Heart left ventricle (tissue), 13 donors: Measurements from ENCODE around the gene TAOK1.

ENCODE experiments used
- CTCF ChIP-seq, 12 donors: fragments of 200-600 bp; sonication (generic) in 4 of 12; IDR thresholded peaks; one replicate each; pipeline versions ENCODE4 v1.5.0 to v1.8.0; 2018 to 2022; ENCODE audit warnings: antibody characterized with exemption in 12 of 12, mild to moderate bottlenecking in 5 of 12
- POLR2A ChIP-seq, 2 donors: fragments of 450-650 bp; IDR thresholded peaks; one replicate each; pipeline ENCODE4 v1.6.1; 2017; ENCODE audit warnings: antibody characterized with exemption in 2 of 2, mild to moderate bottlenecking in 2 of 2, moderate library complexity in 2 of 2
- donor health status: ischemic (EF 13 %, LVEDD 7.1; RV severe dilation, severe dysfunction).
- donor health status: DM: no; HTN: yes; CAD: no.
- donor health status: DM: no; HTN: no; CAD: no.
- donor health status: ischemic (EF 25% LVEDD 6.9; RV normal size, moderate dysfunction).
- donor health status: ischemic (EF 25% LVEDD 5.7; RV mildly dilated, moderate dysfunction).
- donor health status: ischemic (EF 35%, LVEDD 5.7; RV mildly dilated, moderate dysfunction).
- donor health status: nonischemic (EF 11% LVEDD 7.7; RV severe dilation, severe dysfunction).
- donor health status: DM: yes; HTN: yes; CAD: no.
- donor health status: PGD.
- donor health status: ischemic (EF 29% LVEDD 5.4; RV normal size, mild dysfunction).
- donor health status: nonischemic (EF 23%, LVEDD 6.1; RV moderate dilation, normal function).

GRCh38 chr17:29569245-29569950 is 179.2 kb downstream of the TAOK1 start:
- TF ChIP-seq CTCF (IDR thresholded peaks at IDR 0.05) (no peak), POLR2A (IDR thresholded peaks at IDR 0.05) (no peak)
